DOHH2 (cell line): ENCODE results near the gene SLC35G1.

ENCODE experiments used
- H3F3A ChIP-seq: fragments of 200-600 bp; sonication (generic), shearing (Covaris generic); 2 replicates; pipeline ENCODE4 v1.6.0; 2016; ENCODE audit warnings: antibody characterized with exemption, mild to moderate bottlenecking; ENCODE audit not compliant: control insufficient read depth, insufficient read depth
- H3K27ac ChIP-seq: fragments of 200-600 bp; sonication (generic); 2 replicates; pipeline ENCODE4 v1.5.1; 2014; ENCODE audit warnings: low read depth, mild to moderate bottlenecking, low read length, moderate library complexity
- H3K27me3 ChIP-seq: fragments of 200-600 bp; sonication (generic); 2 replicates; pipeline ENCODE4 v1.6.1; 2014; ENCODE audit warnings: mild to moderate bottlenecking, low read length, mixed read lengths; ENCODE audit not compliant: control insufficient read depth
- H3K36me3 ChIP-seq: fragments of 200-600 bp; sonication (generic); 2 replicates; pipeline ENCODE4 v1.6.1; 2014; ENCODE audit warnings: mild to moderate bottlenecking, low read length, moderate library complexity, mixed read lengths; ENCODE audit not compliant: control insufficient read depth
- H3K4me1 ChIP-seq: fragments of 200-600 bp; sonication (generic); 2 replicates; pipeline ENCODE4 v1.6.1; 2014; ENCODE audit warnings: mild to moderate bottlenecking, low read length, mixed read lengths; ENCODE audit not compliant: control insufficient read depth
- H3K4me2 ChIP-seq: fragments of 200-600 bp; sonication (generic); 2 replicates; pipeline ENCODE4 v1.6.0; 2014; ENCODE audit warnings: mild to moderate bottlenecking, low read length, moderate library complexity
- H3K4me3 ChIP-seq: fragments of 200-600 bp; sonication (generic); 2 replicates; pipeline ENCODE4 v1.5.1; 2014; ENCODE audit warnings: mild to moderate bottlenecking, low read length, mixed read lengths
- H3K79me2 ChIP-seq: fragments of 200-600 bp; sonication (generic); 2 replicates; pipeline ENCODE4 v1.6.1; 2014; ENCODE audit warnings: mild to moderate bottlenecking, low read length, mixed read lengths; ENCODE audit not compliant: control insufficient read depth
- H3K9me2 ChIP-seq: fragments of 200-600 bp; sonication (generic); replicated peaks from 2 replicates; pipeline ENCODE4 v1.6.1; 2014; ENCODE audit warnings: mild to moderate bottlenecking, low read length, mixed read lengths; ENCODE audit not compliant: control insufficient read depth
- H3K9me3 ChIP-seq: fragments of 200-600 bp; sonication (generic); 2 replicates; pipeline ENCODE4 v1.6.1; 2014; ENCODE audit warnings: antibody characterized with exemption, low read length, mixed read lengths; ENCODE audit not compliant: control insufficient read depth, insufficient read depth
- H4K20me1 ChIP-seq: fragments of 200-600 bp; sonication (generic); 2 replicates; pipeline ENCODE4 v1.6.0; 2014; ENCODE audit warnings: low read depth, mild to moderate bottlenecking, antibody characterized with exemption, low read length, moderate library complexity; ENCODE audit not compliant: control insufficient read depth, insufficient read depth
- EZH2phosphoT487 ChIP-seq: fragments of 200-600 bp; sonication (generic); IDR thresholded peaks from 2 replicates; pipeline ENCODE4 v1.6.1; 2017; ENCODE audit warnings: borderline replicate concordance, mild to moderate bottlenecking, antibody characterized with exemption, low read length, moderate library complexity, mixed read lengths
- TF ChIP-seq, protein P1 (sequence below): fragments of 200-600 bp; sonication (generic); IDR thresholded peaks from one replicate; pipeline ENCODE4 v1.5.1; 2014; ENCODE audit warnings: antibody characterized with exemption, mild to moderate bottlenecking, low read depth, low read length; ENCODE audit not compliant: poor library complexity, severe bottlenecking

The SLC35G1 gene

DNA sequence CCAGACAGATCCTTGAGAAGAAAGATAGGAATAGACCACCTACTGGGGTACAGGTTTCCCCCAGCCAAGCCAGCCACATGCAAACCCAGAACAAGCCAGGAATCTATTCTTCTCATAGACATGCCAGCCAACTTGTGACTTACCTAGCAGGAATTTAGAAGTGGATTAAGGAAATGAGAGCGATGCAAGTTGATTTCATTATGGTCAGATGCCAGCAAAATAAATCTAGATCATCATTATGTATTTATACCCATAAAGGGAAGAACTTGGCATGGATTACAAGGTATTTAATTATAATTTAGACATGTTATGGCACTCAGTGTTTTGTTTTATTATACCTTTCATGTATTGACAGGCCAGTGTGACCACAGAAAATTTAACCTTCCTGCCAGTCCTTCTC, 32.8 kb downstream of the SLC35G1 start:
- H3K9me2 ChIP-seq: no peaks in the 10 kb centered on the region
- H3K4me1 ChIP-seq: no peaks in the 10 kb centered on the region

DNA sequence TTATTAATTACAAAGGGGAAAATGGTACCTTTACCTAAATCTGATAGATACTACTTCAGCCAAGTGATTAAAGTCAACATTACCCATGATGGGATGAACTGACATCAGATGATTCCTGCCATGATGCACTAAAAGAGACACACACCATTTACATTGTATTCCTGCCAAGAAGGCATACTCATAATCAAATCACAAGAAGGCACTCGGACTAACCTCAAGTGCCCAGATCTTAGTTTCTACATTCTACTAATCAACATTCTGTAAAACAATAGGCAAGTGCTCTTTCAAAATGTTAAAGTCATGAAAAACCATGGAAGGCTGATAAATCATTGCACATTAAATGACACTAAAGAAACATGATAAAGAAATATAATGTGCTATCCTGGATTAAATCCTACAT, 44.4 kb downstream of the SLC35G1 start:
- TF ChIP-seq, protein P1, sequence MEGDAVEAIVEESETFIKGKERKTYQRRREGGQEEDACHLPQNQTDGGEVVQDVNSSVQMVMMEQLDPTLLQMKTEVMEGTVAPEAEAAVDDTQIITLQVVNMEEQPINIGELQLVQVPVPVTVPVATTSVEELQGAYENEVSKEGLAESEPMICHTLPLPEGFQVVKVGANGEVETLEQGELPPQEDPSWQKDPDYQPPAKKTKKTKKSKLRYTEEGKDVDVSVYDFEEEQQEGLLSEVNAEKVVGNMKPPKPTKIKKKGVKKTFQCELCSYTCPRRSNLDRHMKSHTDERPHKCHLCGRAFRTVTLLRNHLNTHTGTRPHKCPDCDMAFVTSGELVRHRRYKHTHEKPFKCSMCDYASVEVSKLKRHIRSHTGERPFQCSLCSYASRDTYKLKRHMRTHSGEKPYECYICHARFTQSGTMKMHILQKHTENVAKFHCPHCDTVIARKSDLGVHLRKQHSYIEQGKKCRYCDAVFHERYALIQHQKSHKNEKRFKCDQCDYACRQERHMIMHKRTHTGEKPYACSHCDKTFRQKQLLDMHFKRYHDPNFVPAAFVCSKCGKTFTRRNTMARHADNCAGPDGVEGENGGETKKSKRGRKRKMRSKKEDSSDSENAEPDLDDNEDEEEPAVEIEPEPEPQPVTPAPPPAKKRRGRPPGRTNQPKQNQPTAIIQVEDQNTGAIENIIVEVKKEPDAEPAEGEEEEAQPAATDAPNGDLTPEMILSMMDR: no peak
- TF ChIP-seq EZH2phosphoT487: no peak
- Histone ChIP-seq H3K36me3 (no peaks in the 10 kb centered on the region), H3K4me2 (no peak overlapping the region), H3K4me3 (no peak overlapping the region), H3F3A (no peaks in the 10 kb centered on the region), H3K27ac (no peak overlapping the region), H3K9me3 (no peaks in the 10 kb centered on the region; the same call in 1 of the 2 replicates), H3K79me2 (no peaks in the 10 kb centered on the region), H3K4me1 (no peaks in the 10 kb centered on the region), H3K9me2 (no peaks in the 10 kb centered on the region), H3K27me3 (no peaks in the 10 kb centered on the region), H4K20me1 (no peaks in the 10 kb centered on the region)

More for the DNA sequence above, 32.8 kb downstream of the SLC35G1 start:
- no peaks in the 10 kb centered on the region for H3K79me2 ChIP-seq
- no peaks in the 10 kb centered on the region for H3F3A ChIP-seq
- H3K9me3 ChIP-seq: no peaks in the 10 kb centered on the region
- no peak overlapping the region for H3K4me2 ChIP-seq
- no peaks in the 10 kb centered on the region for H4K20me1 ChIP-seq
- no peak overlapping the region for H3K4me3 ChIP-seq
- H3K36me3 ChIP-seq: no peaks in the 10 kb centered on the region
- TF ChIP-seq, protein P1: no peak
- no peak for TF ChIP-seq EZH2phosphoT487
- no peak overlapping the region for H3K27ac ChIP-seq
- H3K27me3 ChIP-seq: no peaks in the 10 kb centered on the region

DNA sequence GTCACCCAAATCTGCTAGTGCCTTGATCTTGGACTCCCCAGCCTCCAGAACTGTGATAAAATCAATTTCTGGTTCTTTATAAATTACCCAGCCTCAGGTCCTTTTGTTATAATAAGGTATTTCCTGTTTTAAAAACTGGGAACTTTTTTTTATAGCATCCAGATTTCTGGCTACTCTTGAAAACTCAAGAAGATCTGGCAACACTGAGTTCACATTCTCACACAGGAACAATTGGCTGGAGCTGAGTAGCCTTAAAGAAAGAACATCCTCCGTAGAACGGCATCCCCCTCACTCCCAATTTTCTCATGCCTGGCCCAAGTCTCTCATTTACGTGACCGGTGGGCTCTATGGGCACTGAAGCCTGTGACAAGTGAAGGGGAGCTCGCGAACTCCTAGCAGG, 47.1 kb downstream of the SLC35G1 start:
- Histone ChIP-seq H4K20me1 (no peaks in the 10 kb centered on the region), H3K4me1 (no peaks in the 10 kb centered on the region), H3K27ac (no peak overlapping the region), H3K4me3 (no peak overlapping the region), H3K36me3 (no peaks in the 10 kb centered on the region), H3K9me2 (no peaks in the 10 kb centered on the region), H3K4me2 (no peak overlapping the region), H3K27me3 (no peaks in the 10 kb centered on the region), H3K9me3 (no peaks in the 10 kb centered on the region; the same call in 1 of the 2 replicates), H3F3A (no peaks in the 10 kb centered on the region), H3K79me2 (no peaks in the 10 kb centered on the region)
- TF ChIP-seq, protein P1: no peak
- TF ChIP-seq EZH2phosphoT487: no peak
